ENCODE measurements around the gene ITGA5.
"Not testable (repeated sequence)": the region's sequence is repeated elsewhere in the genome, so short reads cannot be mapped to it uniquely, and the experiment has no call there.

The ITGA5 gene

GRCh38 chr12:54368709-54369596 lies 50.1 kb downstream of the ITGA5 start:
- peak; percentile 93 for DNase-seq

DNA sequence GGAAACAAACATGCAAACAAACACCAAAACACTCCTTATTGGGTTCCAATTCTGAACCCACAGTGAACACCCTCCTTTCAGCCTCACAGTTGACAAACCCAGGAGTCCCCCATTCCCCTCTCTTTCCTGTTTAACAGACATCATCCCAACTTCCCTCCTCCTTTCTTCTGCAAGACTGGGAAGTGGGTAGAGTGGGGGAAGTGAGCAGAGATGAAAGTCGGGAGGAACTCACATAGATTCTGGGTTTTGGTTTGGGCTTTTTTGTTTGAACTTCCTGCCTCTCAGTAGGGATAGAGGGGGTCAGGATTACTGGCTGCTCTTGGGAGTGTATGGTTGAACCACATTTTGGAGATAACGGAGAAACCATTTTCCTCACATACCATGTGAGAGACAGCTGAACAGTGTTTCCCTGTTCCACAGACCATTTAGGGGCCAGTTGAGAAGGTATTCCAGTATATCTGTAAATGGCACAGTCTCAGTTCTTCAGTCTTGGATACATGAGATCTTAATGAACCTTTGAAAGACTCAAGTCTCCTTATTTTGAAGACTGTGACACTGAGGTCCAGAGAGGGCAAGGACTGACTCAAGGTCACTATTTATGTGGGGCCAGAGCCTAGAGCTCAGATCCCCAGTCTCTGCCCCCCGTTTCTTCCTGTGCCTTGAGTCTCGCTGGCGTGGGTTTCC lies 50.9 kb downstream of the ITGA5 start:
- DNase-seq: no peak

GRCh38 chr12:54364413-54364812 lies 54.7 kb downstream of the ITGA5 start, which contains the start of gene GPR84:
TSS of gene GPR84 (minus strand) at chr12:54364486. CDS start at chr12:54363851, 635 bp downstream.
- no peak for DNase-seq

GRCh38 chr12:54363618-54364017 lies 55.4 kb downstream of the ITGA5 start:
- no peak for DNase-seq

DNA sequence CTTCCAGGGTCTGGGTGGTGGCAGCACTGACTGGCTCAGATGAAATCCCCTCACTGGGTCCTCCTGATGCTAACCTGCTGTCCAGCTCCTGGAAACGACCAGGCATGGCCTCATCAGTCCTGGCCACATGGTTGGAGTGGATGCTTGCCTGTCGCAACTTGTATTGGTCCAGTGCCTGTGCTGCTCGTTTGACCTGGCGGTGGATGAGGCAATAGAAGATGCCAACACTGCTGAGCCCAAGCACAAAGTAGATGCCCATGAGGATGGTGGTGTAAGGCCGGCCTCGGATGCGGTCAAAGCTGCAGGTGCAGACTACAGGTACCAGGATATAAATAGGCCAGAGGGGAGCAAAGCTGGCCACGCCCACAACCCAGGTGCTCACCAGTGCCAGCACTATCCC lies 56.0 kb downstream of the ITGA5 start:
- DNase-seq: no peak

- peak; percentile 61 for DNase-seq
Observed at GRCh38 chr12:54360717-54361456, 58.2 kb downstream of the ITGA5 start.

DNA sequence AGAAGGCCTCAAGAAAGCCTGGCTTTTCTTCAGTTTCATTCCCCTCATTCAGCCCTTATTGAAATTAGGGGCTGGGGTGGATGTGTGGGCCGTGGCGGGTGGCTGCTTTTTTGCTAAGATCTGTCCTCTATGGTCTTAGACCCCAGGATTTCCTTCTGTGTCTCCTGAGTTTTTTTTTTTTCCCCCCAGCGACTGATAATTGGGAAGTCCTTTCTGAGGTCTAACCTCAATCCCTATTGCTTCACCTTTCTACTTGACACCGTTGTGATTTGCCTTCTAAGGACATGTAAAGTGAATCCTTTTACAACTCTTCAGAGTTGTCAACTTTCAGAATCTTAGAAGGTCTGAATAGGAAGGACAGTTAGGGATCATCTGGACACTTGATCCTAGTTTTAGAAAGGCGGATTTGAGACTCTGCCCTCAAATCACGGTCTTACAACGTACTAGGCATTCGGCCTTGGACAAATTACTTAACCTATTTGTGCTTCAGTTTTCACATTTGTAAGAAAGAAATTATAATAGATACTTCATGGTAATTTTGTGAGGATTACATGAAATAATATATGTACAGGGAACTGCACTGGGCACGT lies 59.2 kb downstream of the ITGA5 start:
- DNase-seq: no peak

DNA sequence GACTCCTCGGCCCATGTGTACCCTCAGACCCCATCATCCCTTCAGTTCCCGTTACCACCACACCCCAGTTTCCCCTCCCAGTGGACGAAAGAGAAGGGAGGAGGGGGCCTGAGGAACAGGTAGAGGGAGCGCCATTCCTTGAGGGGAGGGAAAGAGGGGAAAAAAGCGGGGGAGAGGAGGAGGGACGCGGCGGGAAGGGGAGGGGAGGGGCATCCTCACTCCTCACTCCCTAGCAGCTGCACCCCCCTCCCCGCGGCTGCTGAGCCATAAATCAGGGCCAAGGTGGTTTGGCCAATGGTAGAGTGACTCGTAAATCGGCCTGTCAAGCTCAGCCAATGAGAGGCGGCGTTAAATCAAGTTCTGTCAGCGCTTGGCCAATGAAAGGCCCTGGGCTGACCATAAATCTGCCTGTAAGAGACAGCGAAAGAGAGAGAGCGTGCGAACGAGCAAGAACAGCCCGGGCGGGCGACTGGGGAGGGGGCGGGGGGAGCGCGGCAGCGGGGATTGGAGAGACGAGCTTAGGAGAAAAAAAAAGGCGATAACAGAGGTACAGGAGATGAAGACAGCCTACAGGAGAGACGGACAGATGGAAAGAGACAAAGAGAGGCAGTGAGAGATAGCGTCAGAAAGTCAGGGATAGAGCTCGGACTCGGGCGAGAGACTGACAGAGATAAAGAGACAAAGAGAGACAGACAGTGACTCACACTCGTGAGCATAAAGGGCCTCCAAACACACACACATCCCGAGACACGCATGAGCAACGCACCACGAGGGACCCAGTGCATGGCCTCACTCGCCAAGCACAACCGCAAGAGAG lies 59.9 kb downstream of the ITGA5 start:
- peak; percentile 84 for DNase-seq

DNA sequence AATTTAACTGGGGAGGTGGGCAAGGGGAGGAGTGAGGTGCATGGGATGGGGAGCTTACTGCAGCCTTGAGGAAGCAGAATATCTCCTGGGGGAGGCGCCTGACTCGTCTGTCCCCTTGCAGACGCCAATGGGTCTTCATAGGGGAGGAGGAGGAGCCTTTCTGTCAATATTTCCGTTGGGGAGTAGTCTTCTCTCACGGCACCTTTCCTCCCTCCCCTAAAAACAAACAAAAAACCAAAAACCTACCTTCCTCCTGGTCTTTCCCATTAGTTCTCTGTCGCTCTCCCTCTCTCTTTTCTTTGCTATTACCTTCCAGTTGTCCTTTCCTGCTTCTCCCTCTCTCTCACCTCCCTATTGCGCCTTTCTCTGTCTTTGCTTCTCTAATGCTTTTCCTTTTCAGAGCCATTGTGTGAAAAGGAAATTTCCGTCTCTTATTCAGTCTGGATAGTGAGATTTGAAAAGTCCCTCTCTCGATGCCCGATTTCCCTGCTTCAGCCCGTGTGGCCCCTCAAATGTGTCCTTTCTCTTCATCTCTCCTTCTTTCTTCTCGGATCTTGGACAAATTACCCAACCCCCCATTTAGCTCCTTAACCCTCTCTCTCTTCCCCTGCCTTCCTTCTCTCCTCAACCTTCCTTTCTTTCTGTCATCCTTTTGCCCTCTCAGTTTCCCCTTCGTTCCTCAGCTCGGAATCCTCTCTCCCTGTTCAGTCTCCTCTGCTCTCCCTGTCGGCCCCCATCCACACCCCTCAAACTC lies 60.7 kb downstream of the ITGA5 start:
- DNase-seq: peak; percentile 38

DNA sequence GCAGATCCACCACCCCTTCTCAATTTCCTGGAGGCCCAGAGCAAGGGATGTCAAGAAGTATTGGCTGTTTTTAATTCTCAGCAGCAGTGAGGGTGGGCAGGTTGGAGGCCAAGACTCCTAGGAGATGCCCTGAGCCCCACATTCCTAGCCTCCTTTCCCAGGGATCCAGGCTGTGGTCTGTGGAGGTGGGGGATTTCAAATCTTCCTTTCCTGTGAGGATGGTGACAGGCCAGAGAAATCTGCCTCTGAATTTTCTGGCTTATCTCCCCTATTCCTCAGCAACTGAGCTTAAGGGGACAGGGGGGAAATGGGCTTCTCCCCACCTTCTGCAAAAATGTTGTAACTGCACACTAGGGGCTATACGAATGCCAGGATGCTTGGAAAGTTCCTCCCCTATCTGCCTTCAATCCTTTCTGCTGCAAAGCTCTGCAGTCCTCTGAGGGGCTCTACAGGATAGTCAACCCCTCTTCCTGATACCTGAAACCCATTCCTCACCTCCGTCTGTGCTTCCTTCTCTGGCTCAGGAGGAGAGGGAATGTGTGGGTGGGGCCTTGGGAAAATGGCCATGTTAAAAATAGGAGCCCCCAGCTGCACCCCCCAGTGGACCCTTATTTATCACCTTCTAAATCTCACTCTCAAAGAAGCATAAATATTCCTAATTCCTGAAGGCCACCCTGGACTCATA lies 61.4 kb downstream of the ITGA5 start:
- DNase-seq: no peak

- no peak for DNase-seq
Observed at GRCh38 chr12:54356951-54357356, 62.1 kb downstream of the ITGA5 start.

- DNase-seq: no peak
Observed at GRCh38 chr12:54356228-54356627, 62.8 kb downstream of the ITGA5 start.

DNA sequence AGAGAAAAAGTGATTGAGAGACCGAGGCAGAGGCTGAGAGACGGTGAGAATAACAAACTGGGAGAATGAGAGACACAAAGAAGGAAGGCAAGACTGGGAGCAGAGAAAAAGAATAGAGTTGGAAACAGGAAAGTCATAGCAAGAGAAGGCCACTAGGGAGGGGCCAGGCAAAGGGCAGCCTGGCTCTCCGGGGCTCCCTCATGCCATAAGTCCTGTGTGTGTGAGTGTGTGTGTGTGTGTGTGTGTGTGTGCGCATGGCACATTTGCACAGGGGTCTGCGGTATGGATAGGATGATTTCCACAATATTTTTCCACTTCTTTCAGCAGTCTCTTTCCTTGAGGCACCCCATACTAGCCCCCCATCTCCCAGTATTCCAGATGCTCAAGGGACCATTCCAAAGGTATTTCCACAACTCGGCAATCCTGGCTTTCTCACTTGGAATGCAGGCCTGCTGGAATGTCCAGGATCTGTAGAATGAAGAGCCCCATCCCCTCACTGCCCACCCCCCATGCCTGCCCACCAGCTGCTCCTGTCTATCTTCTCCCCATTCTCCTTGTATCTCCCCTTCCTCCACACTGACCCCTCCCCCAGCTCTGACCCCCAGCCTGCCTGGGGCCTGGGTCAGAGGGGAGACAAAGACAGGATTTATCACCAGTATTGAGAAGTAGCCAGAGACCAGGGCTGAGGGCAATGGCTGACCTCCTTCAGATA lies 63.8 kb downstream of the ITGA5 start:
- DNase-seq: no peak

DNA sequence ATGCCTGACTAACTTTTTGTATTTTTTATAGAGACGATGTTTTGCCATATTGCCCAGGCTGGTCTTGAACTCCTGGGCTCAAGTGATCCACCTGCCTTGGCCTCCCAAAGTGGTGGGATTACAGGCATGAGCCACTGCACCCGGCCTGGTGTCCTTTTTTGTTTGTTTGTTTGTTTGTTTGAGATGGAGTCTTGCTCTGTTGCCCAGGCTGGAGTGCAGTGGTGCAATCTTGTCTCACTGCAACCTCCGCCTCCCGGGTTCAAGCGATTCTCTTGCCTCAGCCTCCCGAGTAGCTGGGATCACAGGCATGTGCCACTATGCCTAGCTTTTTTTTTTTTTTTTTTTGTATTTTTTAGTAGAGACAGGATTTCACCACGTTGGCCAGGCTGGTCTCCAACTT lies 64.8 kb downstream of the ITGA5 start:
- not testable (repeated sequence) for DNase-seq

GRCh38 chr12:54352891-54353874 lies 65.9 kb downstream of the ITGA5 start:
- no peak for DNase-seq

DNA sequence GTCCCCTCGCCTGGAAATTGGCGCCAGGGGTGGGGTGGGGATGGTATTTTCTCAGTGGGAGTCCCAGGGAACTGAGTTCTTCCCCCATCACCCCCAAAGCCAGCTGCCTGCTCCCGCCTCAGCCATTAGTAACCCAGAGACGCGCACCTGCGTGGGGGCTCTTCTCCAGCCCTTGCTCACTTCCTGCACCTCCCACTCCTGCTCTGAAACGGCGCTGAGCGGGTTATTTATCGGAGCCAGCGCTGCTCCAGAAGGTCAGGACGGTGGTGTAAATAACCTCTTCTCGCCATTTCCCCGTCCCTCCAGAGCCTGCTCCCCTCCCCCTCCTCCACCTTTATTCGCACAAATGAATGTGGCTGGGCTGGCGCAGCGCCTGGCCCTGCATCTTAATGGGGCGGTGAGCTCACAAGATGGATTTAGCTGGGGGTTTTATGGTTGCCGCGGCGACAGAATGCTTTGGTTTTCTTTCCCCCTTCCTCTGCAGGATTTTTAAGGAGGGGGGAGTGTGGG lies 67.0 kb downstream of the ITGA5 start:
- peak; percentile 57 for DNase-seq

DNA sequence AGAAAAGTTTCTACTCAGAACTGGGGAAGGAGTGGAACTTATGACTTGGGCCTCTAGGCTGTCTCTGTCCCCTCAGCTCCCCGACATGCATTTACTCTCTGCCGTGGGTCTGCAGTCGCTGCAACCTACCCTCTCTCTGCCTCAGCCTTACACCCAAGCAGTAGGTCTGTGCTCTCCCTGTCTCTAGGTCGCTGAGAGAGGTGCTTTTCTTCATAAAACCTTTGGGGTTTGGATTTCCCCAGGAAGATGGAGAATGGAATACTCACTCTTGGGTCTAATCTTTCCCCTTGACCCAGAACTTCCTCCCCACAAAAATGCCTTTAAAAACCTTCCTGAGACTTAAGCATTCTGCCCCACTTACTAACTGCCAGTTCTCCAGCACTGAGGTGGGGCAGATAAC lies 67.7 kb downstream of the ITGA5 start:
- DNase-seq: no peak

GRCh38 chr12:54350743-54351142 lies 68.3 kb downstream of the ITGA5 start:
- DNase-seq: no peak

DNA sequence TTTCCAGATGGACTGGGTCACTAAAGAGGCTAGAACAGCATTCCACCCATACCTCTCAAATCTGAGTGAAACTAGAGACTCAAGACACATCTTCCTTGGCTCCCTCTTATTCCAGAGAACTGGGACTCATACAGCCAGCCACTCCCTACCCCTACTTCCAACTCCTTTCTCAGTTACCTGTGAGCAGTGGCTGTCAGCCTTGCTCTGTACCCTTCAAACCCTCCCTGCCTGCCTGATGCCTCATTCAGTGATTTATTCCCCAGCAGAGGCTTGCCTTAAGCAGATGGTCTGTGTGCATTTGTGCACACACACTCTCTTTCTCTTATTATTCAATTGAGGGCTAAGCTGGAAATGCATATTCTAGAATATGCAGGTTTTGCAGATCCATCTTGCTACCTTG lies 69.4 kb downstream of the ITGA5 start:
- no peak for DNase-seq

Data from stimulated activated CD4-positive, alpha-beta T cell treated with anti-CD3 and anti-CD28 coated beads, Interleukin-4, amount 100 ng/mL, for 1 hour (primary cell).